ENCODE results near the gene IBA57.

The IBA57 gene

GRCh38 chr1:228157729-228158126 is 7.9 kb upstream of the IBA57 start:
- DNase-seq: no peak

GRCh38 chr1:228158151-228159007 is 7.2 kb upstream of the IBA57 start:
- no peak for DNase-seq

GRCh38 chr1:228159008-228159665 is 6.5 kb upstream of the IBA57 start:
- DNase-seq: no peak

- DNase-seq: no peak
Measured at GRCh38 chr1:228160201-228160761, 5.3 kb upstream of the IBA57 start.

GRCh38 chr1:228161362-228161761 is 4.2 kb upstream of the IBA57 start:
- no peak for DNase-seq

GRCh38 chr1:228161866-228162265 is 3.7 kb upstream of the IBA57 start:
- DNase-seq: no peak

GRCh38 chr1:228162286-228163006 is 3.2 kb upstream of the IBA57 start:
- DNase-seq: no peak

GRCh38 chr1:228163007-228163753 is 2.4 kb upstream of the IBA57 start:
- DNase-seq: no peak

GRCh38 chr1:228163776-228164519 is 1.7 kb upstream of the IBA57 start:
- no peak for DNase-seq

- DNase-seq: no peak
Measured at GRCh38 chr1:228164561-228165371, 838 bp upstream of the IBA57 start.

- peak; percentile 11 for DNase-seq
Measured at GRCh38 chr1:228166170-228166936, 749 bp downstream of the IBA57 start.

GRCh38 chr1:228168563-228169270 is 3.1 kb downstream of the IBA57 start:
- no peak for DNase-seq

- no peak for DNase-seq
Measured at GRCh38 chr1:228169345-228169744, 3.7 kb downstream of the IBA57 start.

GRCh38 chr1:228170666-228171065 is 5.1 kb downstream of the IBA57 start:
- DNase-seq: no peak

- DNase-seq: no peak
Measured at GRCh38 chr1:228171221-228171891, 5.8 kb downstream of the IBA57 start.

- no peak for DNase-seq
Measured at GRCh38 chr1:228172591-228173527, 7.3 kb downstream of the IBA57 start.

Measured in NCI-H1105 treated with DMSO at 0.1 percent for 48 hours (cell line).